ENCODE measurements around the gene RPL38. TPM values are rescaled to one million over a fixed set of nuclear protein-coding genes. Genes with fewer than 3 reads are reported as not detected.

The RPL38 gene
- total and polyA plus RNA-seq, 2 experiments from 2014 or later = 286 to 5,312 TPM

DNA sequence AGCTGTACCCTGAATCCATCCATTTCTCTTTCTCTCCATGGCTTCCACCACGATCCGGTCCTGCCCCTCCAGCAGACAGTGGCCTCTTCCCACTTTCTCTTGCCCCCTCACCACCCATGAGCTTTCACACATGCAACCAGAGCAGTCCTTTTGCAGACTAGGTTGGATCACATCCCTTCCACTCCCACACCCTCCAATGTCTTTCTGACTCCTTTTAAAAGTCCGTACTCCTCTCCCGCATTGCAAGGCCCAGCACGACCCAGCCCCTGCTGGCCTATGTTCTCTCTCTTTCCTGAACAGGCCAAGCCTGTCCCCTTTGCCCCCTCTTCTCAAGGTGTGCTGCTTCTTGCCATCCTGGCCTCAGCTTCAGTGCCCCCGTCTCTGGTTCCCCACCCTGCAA, 48.1 kb downstream of the RPL38 start (continued):
- TF ChIP-seq EZH2phosphoT487 (IDR thresholded peaks at IDR 0.05; ENCODE audit: unreplicated experiment) = no peak
- TF ChIP-seq POLR2AphosphoS5 (IDR thresholded peaks at IDR 0.05; ENCODE audit: low read depth) = no peak
- TF ChIP-seq, protein P1, sequence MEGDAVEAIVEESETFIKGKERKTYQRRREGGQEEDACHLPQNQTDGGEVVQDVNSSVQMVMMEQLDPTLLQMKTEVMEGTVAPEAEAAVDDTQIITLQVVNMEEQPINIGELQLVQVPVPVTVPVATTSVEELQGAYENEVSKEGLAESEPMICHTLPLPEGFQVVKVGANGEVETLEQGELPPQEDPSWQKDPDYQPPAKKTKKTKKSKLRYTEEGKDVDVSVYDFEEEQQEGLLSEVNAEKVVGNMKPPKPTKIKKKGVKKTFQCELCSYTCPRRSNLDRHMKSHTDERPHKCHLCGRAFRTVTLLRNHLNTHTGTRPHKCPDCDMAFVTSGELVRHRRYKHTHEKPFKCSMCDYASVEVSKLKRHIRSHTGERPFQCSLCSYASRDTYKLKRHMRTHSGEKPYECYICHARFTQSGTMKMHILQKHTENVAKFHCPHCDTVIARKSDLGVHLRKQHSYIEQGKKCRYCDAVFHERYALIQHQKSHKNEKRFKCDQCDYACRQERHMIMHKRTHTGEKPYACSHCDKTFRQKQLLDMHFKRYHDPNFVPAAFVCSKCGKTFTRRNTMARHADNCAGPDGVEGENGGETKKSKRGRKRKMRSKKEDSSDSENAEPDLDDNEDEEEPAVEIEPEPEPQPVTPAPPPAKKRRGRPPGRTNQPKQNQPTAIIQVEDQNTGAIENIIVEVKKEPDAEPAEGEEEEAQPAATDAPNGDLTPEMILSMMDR (conservative IDR thresholded peaks at IDR 0.05; ENCODE audit: low read depth in 2 of 2) = no peak
- no peak for TF ChIP-seq STAT1 (IDR thresholded peaks at IDR 0.05; ENCODE audit: unreplicated experiment)
- TF ChIP-seq NANOG (IDR thresholded peaks at IDR 0.05; ENCODE audit: borderline replicate concordance) = no peak
- no peak for TF ChIP-seq JUNB (IDR thresholded peaks at IDR 0.05; ENCODE audit: unreplicated experiment)

DNA sequence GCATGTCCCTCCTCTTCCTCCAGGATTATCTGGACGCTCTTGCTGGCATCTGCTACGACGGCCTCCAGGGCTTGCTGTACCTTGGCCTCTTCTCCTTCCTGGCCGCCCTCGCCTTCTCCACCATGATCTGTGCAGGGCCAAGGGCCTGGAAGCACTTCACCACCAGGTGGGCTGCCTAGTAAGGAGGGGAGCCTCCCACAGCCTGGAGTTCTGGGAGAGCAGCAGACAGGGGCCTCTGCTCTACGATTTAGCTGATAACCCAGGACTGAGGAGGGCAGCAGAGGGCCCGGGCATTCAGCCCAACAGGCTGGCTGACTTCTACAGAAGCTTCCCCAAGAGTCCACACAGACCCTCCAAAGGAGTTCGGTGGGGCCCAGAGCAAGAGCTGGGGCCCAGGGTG, 48.7 kb downstream of the RPL38 start:
- no peaks in the 10 kb centered on the region for H3K9me2 ChIP-seq (ENCODE audit: insufficient read depth)
- no peaks in the 10 kb centered on the region for H3K79me2 ChIP-seq (replicated peaks; ENCODE audit: insufficient read depth)
- ATAC-seq (peak; percentile 38; the same call in 2 of the 3 replicates), DNase-seq (ENCODE audit: low spot score) (no peak)
- H2AFZ ChIP-seq = no peak overlapping the region
- H3K36me3 ChIP-seq (ENCODE audit: insufficient read depth) = no peaks in the 10 kb centered on the region
- H4K20me1 ChIP-seq (replicated peaks; ENCODE audit: insufficient read depth) = no peaks in the 10 kb centered on the region
- Mint-ChIP-seq H3K36me3 (ENCODE audit: low read depth) (peaks cover under 1% of the 10 kb centered on the region; the same call in 2 of the 3 replicates), H3K27me3 (ENCODE audit: insufficient read depth, low read depth, poor library complexity) (peaks cover 10% of the 10 kb centered on the region), H3K27ac (no peak overlapping the region), H3K4me1 (no peaks in the 10 kb centered on the region; the same call in 2 of the 3 replicates), H3K4me3 (no peak overlapping the region), H3K9me3 (peaks cover 3% of the 10 kb centered on the region; the same call in 2 of the 3 replicates)
- no peaks in the 10 kb centered on the region for H3K27me3 ChIP-seq (ENCODE audit: insufficient read depth)
- H3F3A ChIP-seq (replicated peaks; ENCODE audit: low read depth) = no peaks in the 10 kb centered on the region
- H3K4me1 ChIP-seq (ENCODE audit: insufficient read depth) = no peaks in the 10 kb centered on the region
- H3K27ac ChIP-seq (ENCODE audit: low read depth) = no peak overlapping the region
- TF ChIP-seq, protein P1 (conservative IDR thresholded peaks at IDR 0.05; ENCODE audit: low read depth in 2 of 2) = 0 out of 4 replicates have a peak, but pooled peaks of 1 of the 2 experiments have one; percentile 2
- TF ChIP-seq NANOG (IDR thresholded peaks at IDR 0.05; ENCODE audit: borderline replicate concordance) = no peak
- H3K4me3 ChIP-seq = no peak overlapping the region
- H3K4me2 ChIP-seq = no peak overlapping the region

DNA sequence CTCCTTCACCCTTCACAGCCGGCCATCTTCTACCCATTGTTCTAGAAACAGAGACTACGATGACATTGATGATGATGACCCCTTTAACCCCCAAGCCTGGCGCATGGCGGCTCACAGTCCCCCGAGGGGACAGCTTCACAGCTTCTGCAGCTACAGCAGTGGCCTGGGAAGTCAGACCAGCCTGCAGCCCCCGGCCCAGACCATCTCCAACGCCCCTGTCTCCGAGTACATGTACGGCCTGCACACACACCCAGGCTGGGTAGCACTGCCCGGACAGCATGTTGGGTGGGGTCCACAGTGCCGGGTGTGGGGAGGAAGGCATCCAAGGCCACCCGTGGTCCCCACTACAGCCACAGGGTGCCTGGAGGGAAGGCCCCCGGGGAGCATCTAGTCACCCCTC, 49.6 kb downstream of the RPL38 start:
- Histone ChIP-seq H3K4me3 (no peak overlapping the region), H2AFZ (no peak overlapping the region), H3K4me2 (no peak overlapping the region), H3K4me1 (ENCODE audit: insufficient read depth) (no peaks in the 10 kb centered on the region), H3F3A (replicated peaks; ENCODE audit: low read depth) (no peaks in the 10 kb centered on the region), H3K27ac (ENCODE audit: low read depth) (no peak overlapping the region), H3K36me3 (ENCODE audit: insufficient read depth) (no peaks in the 10 kb centered on the region), H4K20me1 (replicated peaks; ENCODE audit: insufficient read depth) (no peaks in the 10 kb centered on the region), H3K27me3 (ENCODE audit: insufficient read depth) (no peaks in the 10 kb centered on the region), H3K79me2 (replicated peaks; ENCODE audit: insufficient read depth) (no peaks in the 10 kb centered on the region), H3K9me2 (ENCODE audit: insufficient read depth) (no peaks in the 10 kb centered on the region)
- Mint-ChIP-seq H3K4me3 (no peak overlapping the region), H3K9me3 (no peaks in the 10 kb centered on the region), H3K36me3 (ENCODE audit: low read depth) (no peaks in the 10 kb centered on the region; the same call in 2 of the 3 replicates), H3K27me3 (ENCODE audit: insufficient read depth, low read depth, poor library complexity) (peaks cover 10% of the 10 kb centered on the region), H3K27ac (no peak overlapping the region), H3K4me1 (no peaks in the 10 kb centered on the region; the same call in 2 of the 3 replicates)
- DNase-seq (ENCODE audit: low spot score) (no peak), ATAC-seq (no peak)
- TF ChIP-seq ZNF114 (CRISPR knock-in tag; IDR thresholded peaks at IDR 0.05) (no peak), POLR2AphosphoS5 (IDR thresholded peaks at IDR 0.05; ENCODE audit: low read depth) (no peak)

All from GM23338 (cell line).